Measurements from ENCODE around the gene PMFBP1. TPM values are rescaled to one million over a fixed set of nuclear protein-coding genes. Genes with fewer than 3 reads are reported as not detected.

The PMFBP1 gene
- total RNA-seq, 2 experiments from 2014 or later, result 1.4 to 1.6 TPM

GRCh38 chr16:72091217-72091616 is 80.7 kb downstream of the PMFBP1 start:
- Mint-ChIP-seq H3K36me3 (ENCODE audit: low read depth) (peaks cover 72% of the 10 kb centered on the region), H3K4me3 (peak overlapping the region; percentile 95), H3K27me3 (no peaks in the 10 kb centered on the region), H3K4me1 (ENCODE audit: low read depth) (peaks cover 57% of the 10 kb centered on the region), H3K27ac (peak overlapping the region; percentile 94), H3K9me3 (no peaks in the 10 kb centered on the region)
- H3K27ac ChIP-seq (ENCODE audit: low read depth in 1 of 2, low read length in 2 of 2), result no peak overlapping the region
- ATAC-seq (ENCODE audit: poor library complexity), result no peak
- H3K9me3 ChIP-seq (ENCODE audit: control insufficient read depth in 1 of 2, insufficient read depth in 1 of 2, low read length in 2 of 2), result no peaks in the 10 kb centered on the region
- no peaks in the 10 kb centered on the region for H3K27me3 ChIP-seq (ENCODE audit: control insufficient read depth in 1 of 2, insufficient read depth in 2 of 2, low read length in 2 of 2)
- peaks cover 27% of the 10 kb centered on the region for H3K4me1 ChIP-seq (ENCODE audit: insufficient read depth, low read length)
- no peak for DNase-seq
- H3K4me3 ChIP-seq (ENCODE audit: low read length), result no peak overlapping the region
- H3K36me3 ChIP-seq (ENCODE audit: insufficient read depth, low read length), result peaks cover 45% of the 10 kb centered on the region
- intact Hi-C loops (cut with DNase I, micrococcal nuclease), result loop anchor here (2.0 to 10.0 kb wide), 5 partner anchors 278 to 629 kb away; partner anchors contain the start of genes PHLPP2 (in 1 of the 2) and ZNF23 (in 1 of the 2)
- ChIA-PET POLR2A (no interaction called here), CTCF (no interaction called here)
- no peak for TF ChIP-seq CTCF (IDR thresholded peaks at IDR 0.05)

- Mint-ChIP-seq H3K9me3 (peaks cover 3% of the 10 kb centered on the region), H3K36me3 (ENCODE audit: low read depth) (peaks cover 58% of the 10 kb centered on the region), H3K27me3 (no peaks in the 10 kb centered on the region), H3K4me1 (ENCODE audit: low read depth) (peaks cover under 1% of the 10 kb centered on the region), H3K27ac (no peak overlapping the region), H3K4me3 (no peak overlapping the region)
- H3K27ac ChIP-seq (ENCODE audit: low read depth in 1 of 2, low read length in 2 of 2), result no peak overlapping the region
- H3K4me1 ChIP-seq (ENCODE audit: insufficient read depth, low read length), result no peaks in the 10 kb centered on the region
- no peak for TF ChIP-seq CTCF (IDR thresholded peaks at IDR 0.05)
- ATAC-seq (ENCODE audit: poor library complexity), result no peak
- CTCF ChIA-PET, result no interaction called here
- peaks cover 47% of the 10 kb centered on the region for H3K36me3 ChIP-seq (ENCODE audit: insufficient read depth, low read length)
- H3K4me3 ChIP-seq (ENCODE audit: low read length), result no peak overlapping the region
- intact Hi-C loops (cut with DNase I, micrococcal nuclease), result no loop called here
- DNase-seq, result no peak
- POLR2A ChIA-PET, result no interaction called here
- H3K27me3 ChIP-seq (ENCODE audit: control insufficient read depth in 1 of 2, insufficient read depth in 2 of 2, low read length in 2 of 2), result no peaks in the 10 kb centered on the region
- peaks cover 5 to 9% of the 10 kb centered on the region in 2 experiments for H3K9me3 ChIP-seq (ENCODE audit: control insufficient read depth in 1 of 2, insufficient read depth in 1 of 2, low read length in 2 of 2)
These were observed 87.0 kb downstream of the PMFBP1 start for GRCh38 chr16:72085002-72085401.

DNA sequence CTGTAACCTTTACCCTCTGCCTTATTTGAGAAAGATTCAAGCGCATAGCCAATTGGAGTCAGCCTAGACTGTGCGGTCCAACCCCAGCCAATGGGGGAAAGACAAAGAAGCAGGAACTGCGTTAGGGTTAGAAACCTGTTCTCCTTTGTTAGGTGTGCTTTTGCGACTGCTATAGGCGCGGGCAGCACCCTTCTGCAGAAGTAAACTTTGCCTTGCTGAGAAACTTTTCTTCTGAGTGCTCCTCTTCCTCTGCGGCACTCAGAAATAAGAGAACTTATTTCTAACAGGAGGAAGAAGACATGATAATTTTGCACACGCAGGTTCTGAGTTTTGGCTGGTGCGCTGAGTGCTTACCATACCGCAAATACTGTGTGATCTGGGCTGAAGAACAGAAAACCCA is 87.5 kb downstream of the PMFBP1 start:
- CTCF ChIA-PET, result no interaction called here
- Mint-ChIP-seq H3K4me3 (no peak overlapping the region), H3K27ac (no peak overlapping the region), H3K4me1 (ENCODE audit: low read depth) (no peaks in the 10 kb centered on the region), H3K36me3 (ENCODE audit: low read depth) (peaks cover 53% of the 10 kb centered on the region), H3K27me3 (no peaks in the 10 kb centered on the region), H3K9me3 (peaks cover 3% of the 10 kb centered on the region)
- Histone ChIP-seq H3K4me3 (ENCODE audit: low read length) (no peak overlapping the region), H3K4me1 (ENCODE audit: insufficient read depth, low read length) (no peaks in the 10 kb centered on the region), H3K27ac (ENCODE audit: low read depth in 1 of 2, low read length in 2 of 2) (no peak overlapping the region), H3K9me3 (ENCODE audit: control insufficient read depth in 1 of 2, insufficient read depth in 1 of 2, low read length in 2 of 2) (peaks cover 5 to 9% of the 10 kb centered on the region in 2 experiments), H3K27me3 (ENCODE audit: control insufficient read depth in 1 of 2, insufficient read depth in 2 of 2, low read length in 2 of 2) (no peaks in the 10 kb centered on the region), H3K36me3 (ENCODE audit: insufficient read depth, low read length) (peaks cover 42% of the 10 kb centered on the region)
- POLR2A ChIA-PET, result no interaction called here
- no peak for ATAC-seq (ENCODE audit: poor library complexity)
- no peak for DNase-seq
- intact Hi-C loops (cut with DNase I, micrococcal nuclease), result no loop called here
- no peak for TF ChIP-seq CTCF (IDR thresholded peaks at IDR 0.05)

Measured in CD4-positive, alpha-beta T cell (primary cell).